Esophagus muscularis mucosa (tissue), 4 donors: ENCODE results near the gene RGPD3. TPM values are rescaled to one million over a fixed set of nuclear protein-coding genes. Genes with fewer than 3 reads are reported as not detected.

ENCODE experiments used
- total RNA-seq, 4 donors: library from RNA; depleted of rRNA; stranded (reverse); fragments of >200 nt; gene quantifications; one replicate each; pipeline versions ENCODE4 v1.1.0 to v1.2.1, GENCODE V29; 2016

Gene RGPD3
- total RNA-seq, 4 donors from 2014 or later = 0.33 to 0.46 (median 0.43) TPM

Other genes with a start within 250 kb of the RGPD3 start
- gene CD8B2, start 19.0 kb upstream of the RGPD3 start, total RNA-seq = under 1 TPM in 1 of 4 donors, not detected in 3; 0.13 TPM